ENCODE measurements around the gene SLC38A2.

- TF ChIP-seq EZH2 (IDR thresholded peaks at IDR 0.05; ENCODE audit: borderline replicate concordance, low read depth, low read length, severe bottlenecking), result no peak
- TF ChIP-seq CTCF (IDR thresholded peaks at IDR 0.05; ENCODE audit: borderline replicate concordance, extremely low read depth, low read length, poor library complexity, severe bottlenecking), result no peak
Observed at GRCh38 chr12:46370380-46370734, 2.2 kb downstream of the SLC38A2 start.
